GM12878 (cell line): ENCODE results near the gene MAPK8.

ENCODE experiments used
- CTCF ChIP-seq, 3 experiments: IDR thresholded peaks in 2 of 3; conservative IDR thresholded peaks in 1 of 3; 2 replicates each; pipeline ENCODE4 v1.5.1; 2011; ENCODE audit warnings: low read depth in 3 of 3, low read length in 3 of 3, mild to moderate bottlenecking in 3 of 3, control low read depth in 2 of 3, moderate library complexity in 2 of 3, inconsistent platforms in 1 of 3, mixed read lengths in 1 of 3; ENCODE audit not compliant: control insufficient read depth in 2 of 3, insufficient read depth in 1 of 3; ENCODE audit errors: extremely low read depth in 1 of 3
- POLR2A ChIP-seq: IDR thresholded peaks from 2 replicates; pipeline ENCODE4 v1.6.1; 2011; ENCODE audit warnings: low read depth, mild to moderate bottlenecking, low read length
- RAD51 ChIP-seq: fragments of 450-650 bp; IDR thresholded peaks from 2 replicates; pipeline ENCODE4 v1.6.1; 2016; ENCODE audit warnings: moderate library complexity, mild to moderate bottlenecking, inconsistent platforms
- SREBF2 ChIP-seq: IDR thresholded peaks from 2 replicates; pipeline ENCODE4 v1.6.1; 2012; ENCODE audit warnings: mild to moderate bottlenecking, low read length
- TCF12 ChIP-seq: IDR thresholded peaks from 2 replicates; pipeline ENCODE4 v1.6.1; 2011; ENCODE audit warnings: low read depth, mild to moderate bottlenecking, low read length
- ZNF274 ChIP-seq: IDR thresholded peaks from one replicate; pipeline ENCODE4 v1.8.0; 2011; ENCODE audit not compliant: insufficient read length, insufficient read depth
- ZZZ3 ChIP-seq: IDR thresholded peaks from 2 replicates; pipeline ENCODE4 v1.6.1; 2011; ENCODE audit warnings: low read depth; ENCODE audit not compliant: control insufficient read depth, insufficient read length
- TF ChIP-seq, protein P1 (sequence below): IDR thresholded peaks from 2 replicates; pipeline ENCODE4 v1.6.1; 2012; ENCODE audit warnings: mild to moderate bottlenecking, low read depth, low read length

GRCh38 chr10:48381971-48382370, 75.5 kb downstream of the MAPK8 start:
- no peak for TF ChIP-seq CTCF (IDR thresholded peaks at IDR 0.05 in 2 of 3, conservative IDR thresholded peaks at IDR 0.05 in 1 of 3; ENCODE audit: control insufficient read depth in 2 of 3, extremely low read depth in 1 of 3, insufficient read depth in 1 of 3, low read depth in 3 of 3, low read length in 3 of 3)
- TF ChIP-seq TCF12 = no peak
- no peak for TF ChIP-seq POLR2A
- no peak for TF ChIP-seq SREBF2
- no peak for TF ChIP-seq ZZZ3
- TF ChIP-seq, protein P1, sequence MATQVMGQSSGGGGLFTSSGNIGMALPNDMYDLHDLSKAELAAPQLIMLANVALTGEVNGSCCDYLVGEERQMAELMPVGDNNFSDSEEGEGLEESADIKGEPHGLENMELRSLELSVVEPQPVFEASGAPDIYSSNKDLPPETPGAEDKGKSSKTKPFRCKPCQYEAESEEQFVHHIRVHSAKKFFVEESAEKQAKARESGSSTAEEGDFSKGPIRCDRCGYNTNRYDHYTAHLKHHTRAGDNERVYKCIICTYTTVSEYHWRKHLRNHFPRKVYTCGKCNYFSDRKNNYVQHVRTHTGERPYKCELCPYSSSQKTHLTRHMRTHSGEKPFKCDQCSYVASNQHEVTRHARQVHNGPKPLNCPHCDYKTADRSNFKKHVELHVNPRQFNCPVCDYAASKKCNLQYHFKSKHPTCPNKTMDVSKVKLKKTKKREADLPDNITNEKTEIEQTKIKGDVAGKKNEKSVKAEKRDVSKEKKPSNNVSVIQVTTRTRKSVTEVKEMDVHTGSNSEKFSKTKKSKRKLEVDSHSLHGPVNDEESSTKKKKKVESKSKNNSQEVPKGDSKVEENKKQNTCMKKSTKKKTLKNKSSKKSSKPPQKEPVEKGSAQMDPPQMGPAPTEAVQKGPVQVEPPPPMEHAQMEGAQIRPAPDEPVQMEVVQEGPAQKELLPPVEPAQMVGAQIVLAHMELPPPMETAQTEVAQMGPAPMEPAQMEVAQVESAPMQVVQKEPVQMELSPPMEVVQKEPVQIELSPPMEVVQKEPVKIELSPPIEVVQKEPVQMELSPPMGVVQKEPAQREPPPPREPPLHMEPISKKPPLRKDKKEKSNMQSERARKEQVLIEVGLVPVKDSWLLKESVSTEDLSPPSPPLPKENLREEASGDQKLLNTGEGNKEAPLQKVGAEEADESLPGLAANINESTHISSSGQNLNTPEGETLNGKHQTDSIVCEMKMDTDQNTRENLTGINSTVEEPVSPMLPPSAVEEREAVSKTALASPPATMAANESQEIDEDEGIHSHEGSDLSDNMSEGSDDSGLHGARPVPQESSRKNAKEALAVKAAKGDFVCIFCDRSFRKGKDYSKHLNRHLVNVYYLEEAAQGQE = no peak
- no peak for TF ChIP-seq ZNF274
- TF ChIP-seq RAD51 = no peak
